Chondrocyte (in vitro differentiated cells): ENCODE measurements around the gene C1orf87. TPM values are rescaled to one million over a fixed set of nuclear protein-coding genes. Genes with fewer than 3 reads are reported as not detected.

Experiments used
- DNase-seq: peaks from one replicate; pipeline ENCODE4 v3.0.0; 2021; ENCODE audit warnings: mixed read lengths, low spot score
- H3K27ac Mint-ChIP-seq: one replicate; pipeline ENCODE4 v1.8.0; 2021; ENCODE audit warnings: mild to moderate bottlenecking, moderate library complexity, mixed read lengths; ENCODE audit not compliant: unreplicated experiment
- H3K27me3 Mint-ChIP-seq: 2 replicates; pipeline ENCODE4 v1.8.0; 2021; ENCODE audit warnings: low read depth, mixed read lengths
- H3K36me3 Mint-ChIP-seq: 2 replicates; pipeline ENCODE4 v1.8.0; 2021; ENCODE audit warnings: low read depth, mixed read lengths
- H3K4me1 Mint-ChIP-seq: 2 replicates; pipeline ENCODE4 v1.8.0; 2021; ENCODE audit warnings: low read depth, mild to moderate bottlenecking, mixed read lengths
- H3K4me3 Mint-ChIP-seq: one replicate; pipeline ENCODE4 v1.8.0; 2021; ENCODE audit warnings: mild to moderate bottlenecking, moderate library complexity, mixed read lengths; ENCODE audit not compliant: unreplicated experiment
- H3K9me3 Mint-ChIP-seq: 2 replicates; pipeline ENCODE4 v1.8.0; 2021; ENCODE audit warnings: low read depth, mixed read lengths
- total RNA-seq: library from RNA; stranded (reverse); gene quantifications from 3 replicates; pipeline ENCODE4 v1.2.1, GENCODE V29; 2021
- TF ChIP-seq, protein P1 (sequence below): fragments of 200-600 bp; sonication (generic); IDR thresholded peaks from 2 replicates; pipeline ENCODE4 v1.5.0; 2021; ENCODE audit warnings: antibody characterized with exemption, mild to moderate bottlenecking, moderate library complexity

The C1orf87 gene
- total RNA-seq, 1 donor from 2014 or later = not detected

DNA sequence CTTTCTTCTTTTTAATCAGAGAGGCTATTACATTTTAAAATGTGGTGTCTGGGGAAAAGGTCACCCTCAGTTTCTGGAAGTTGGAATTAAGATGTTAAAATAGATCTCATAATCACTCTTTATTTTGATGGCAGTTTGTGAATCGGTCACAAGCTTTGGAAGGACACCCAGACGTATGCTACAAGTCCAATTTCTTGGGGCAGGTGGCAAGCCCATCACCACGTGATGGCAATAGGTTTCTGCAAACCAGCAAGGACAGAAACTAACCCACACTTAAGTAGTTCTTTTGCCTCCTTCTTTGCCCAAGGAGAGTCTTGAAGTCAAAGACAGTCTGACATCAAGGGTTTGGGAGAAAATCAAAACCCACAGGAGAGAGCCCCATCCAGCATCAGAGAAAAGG lies 72.9 kb downstream of the C1orf87 start:
- Mint-ChIP-seq H3K36me3 (no peaks in the 10 kb centered on the region), H3K27me3 (no peaks in the 10 kb centered on the region), H3K27ac (no peak overlapping the region), H3K4me1 (peaks cover 55% of the 10 kb centered on the region), H3K4me3 (no peak overlapping the region), H3K9me3 (no peaks in the 10 kb centered on the region)
- TF ChIP-seq, protein P1, sequence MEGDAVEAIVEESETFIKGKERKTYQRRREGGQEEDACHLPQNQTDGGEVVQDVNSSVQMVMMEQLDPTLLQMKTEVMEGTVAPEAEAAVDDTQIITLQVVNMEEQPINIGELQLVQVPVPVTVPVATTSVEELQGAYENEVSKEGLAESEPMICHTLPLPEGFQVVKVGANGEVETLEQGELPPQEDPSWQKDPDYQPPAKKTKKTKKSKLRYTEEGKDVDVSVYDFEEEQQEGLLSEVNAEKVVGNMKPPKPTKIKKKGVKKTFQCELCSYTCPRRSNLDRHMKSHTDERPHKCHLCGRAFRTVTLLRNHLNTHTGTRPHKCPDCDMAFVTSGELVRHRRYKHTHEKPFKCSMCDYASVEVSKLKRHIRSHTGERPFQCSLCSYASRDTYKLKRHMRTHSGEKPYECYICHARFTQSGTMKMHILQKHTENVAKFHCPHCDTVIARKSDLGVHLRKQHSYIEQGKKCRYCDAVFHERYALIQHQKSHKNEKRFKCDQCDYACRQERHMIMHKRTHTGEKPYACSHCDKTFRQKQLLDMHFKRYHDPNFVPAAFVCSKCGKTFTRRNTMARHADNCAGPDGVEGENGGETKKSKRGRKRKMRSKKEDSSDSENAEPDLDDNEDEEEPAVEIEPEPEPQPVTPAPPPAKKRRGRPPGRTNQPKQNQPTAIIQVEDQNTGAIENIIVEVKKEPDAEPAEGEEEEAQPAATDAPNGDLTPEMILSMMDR = no peak
- DNase-seq = no peak

DNA sequence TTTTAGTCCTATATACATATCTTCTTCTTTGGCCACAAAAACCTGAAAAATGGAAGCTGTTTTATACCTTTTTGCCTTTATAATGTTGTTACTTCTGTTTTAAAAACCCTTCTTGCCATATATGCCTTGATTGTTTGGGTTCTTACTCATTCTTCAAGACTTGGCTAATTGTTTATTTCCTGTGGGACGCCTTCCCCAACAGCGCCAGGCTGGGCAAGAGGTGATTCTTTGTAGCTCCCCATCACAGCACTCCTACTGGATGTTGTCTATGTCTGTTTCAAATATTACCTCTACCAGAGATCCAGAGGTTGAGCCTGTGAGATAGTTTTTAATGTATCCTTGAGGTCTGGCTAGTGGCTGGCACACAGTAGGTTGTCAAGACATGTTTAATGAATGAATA lies 73.8 kb downstream of the C1orf87 start:
- H3K9me3 Mint-ChIP-seq = no peaks in the 10 kb centered on the region
- peak overlapping the region; percentile 28 for H3K27ac Mint-ChIP-seq
- no peak overlapping the region for H3K4me3 Mint-ChIP-seq
- H3K27me3 Mint-ChIP-seq = no peaks in the 10 kb centered on the region
- TF ChIP-seq, protein P1 = peak; percentile 10
- no peaks in the 10 kb centered on the region for H3K36me3 Mint-ChIP-seq
- DNase-seq = no peak
- H3K4me1 Mint-ChIP-seq = peaks cover 64% of the 10 kb centered on the region

DNA sequence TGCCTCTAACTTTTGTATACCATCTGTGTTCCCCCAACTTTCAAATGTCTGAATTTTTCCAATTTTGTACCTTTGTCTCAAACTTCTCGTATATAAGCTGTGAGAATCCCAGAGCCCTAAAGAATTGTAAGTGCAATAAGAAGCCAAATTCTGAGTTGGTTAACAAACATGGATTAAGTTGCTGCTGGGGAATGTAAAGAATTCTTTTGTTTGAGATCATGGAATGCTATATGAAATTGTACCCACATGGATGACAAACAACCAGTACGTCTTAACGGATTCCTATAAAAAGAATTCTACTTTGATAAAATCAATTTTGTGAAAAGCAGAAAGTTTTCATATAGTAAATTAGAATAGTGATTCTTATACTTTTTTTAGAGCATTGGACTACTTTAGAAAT lies 74.6 kb downstream of the C1orf87 start:
- Mint-ChIP-seq H3K27ac (peak overlapping the region; percentile 28), H3K4me3 (no peak overlapping the region), H3K27me3 (no peaks in the 10 kb centered on the region), H3K4me1 (peaks cover 71% of the 10 kb centered on the region), H3K36me3 (no peaks in the 10 kb centered on the region), H3K9me3 (no peaks in the 10 kb centered on the region)
- TF ChIP-seq, protein P1 = no peak
- DNase-seq = no peak

DNA sequence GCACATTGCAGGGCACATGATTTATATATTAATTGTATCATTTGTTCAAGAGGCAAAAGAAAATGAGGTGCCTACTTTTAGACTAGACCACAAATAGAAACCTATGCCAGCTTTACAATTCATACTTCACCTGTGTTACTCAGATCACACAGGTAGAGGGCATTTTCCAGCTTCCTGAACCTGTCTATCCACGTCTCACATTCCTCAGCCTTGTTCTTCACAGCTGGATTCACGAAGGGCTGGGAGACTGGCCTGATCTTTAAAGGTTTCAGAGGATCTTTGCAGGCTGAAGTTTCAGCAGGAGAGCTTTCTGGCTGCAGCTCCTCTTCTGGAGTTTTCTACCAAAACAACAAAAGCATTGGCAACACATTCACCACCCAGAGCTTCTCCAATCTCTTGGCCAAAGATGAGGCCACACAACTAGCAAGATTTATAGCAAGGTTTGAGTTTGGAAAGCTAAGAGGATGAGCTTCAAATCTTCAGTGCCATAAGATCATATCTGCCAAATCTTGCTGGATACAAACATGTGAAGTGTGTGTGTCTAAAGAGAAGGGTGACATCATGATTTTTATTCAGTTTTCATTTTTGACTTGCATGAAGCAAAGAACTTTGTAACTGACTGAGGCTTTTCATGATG lies 76.0 kb downstream of the C1orf87 start:
- TF ChIP-seq, protein P1 = no peak
- Mint-ChIP-seq H3K36me3 (no peaks in the 10 kb centered on the region), H3K27ac (peak overlapping the region; percentile 13), H3K4me1 (peaks cover 78% of the 10 kb centered on the region), H3K4me3 (no peak overlapping the region), H3K27me3 (no peaks in the 10 kb centered on the region), H3K9me3 (no peaks in the 10 kb centered on the region)
- no peak for DNase-seq

DNA sequence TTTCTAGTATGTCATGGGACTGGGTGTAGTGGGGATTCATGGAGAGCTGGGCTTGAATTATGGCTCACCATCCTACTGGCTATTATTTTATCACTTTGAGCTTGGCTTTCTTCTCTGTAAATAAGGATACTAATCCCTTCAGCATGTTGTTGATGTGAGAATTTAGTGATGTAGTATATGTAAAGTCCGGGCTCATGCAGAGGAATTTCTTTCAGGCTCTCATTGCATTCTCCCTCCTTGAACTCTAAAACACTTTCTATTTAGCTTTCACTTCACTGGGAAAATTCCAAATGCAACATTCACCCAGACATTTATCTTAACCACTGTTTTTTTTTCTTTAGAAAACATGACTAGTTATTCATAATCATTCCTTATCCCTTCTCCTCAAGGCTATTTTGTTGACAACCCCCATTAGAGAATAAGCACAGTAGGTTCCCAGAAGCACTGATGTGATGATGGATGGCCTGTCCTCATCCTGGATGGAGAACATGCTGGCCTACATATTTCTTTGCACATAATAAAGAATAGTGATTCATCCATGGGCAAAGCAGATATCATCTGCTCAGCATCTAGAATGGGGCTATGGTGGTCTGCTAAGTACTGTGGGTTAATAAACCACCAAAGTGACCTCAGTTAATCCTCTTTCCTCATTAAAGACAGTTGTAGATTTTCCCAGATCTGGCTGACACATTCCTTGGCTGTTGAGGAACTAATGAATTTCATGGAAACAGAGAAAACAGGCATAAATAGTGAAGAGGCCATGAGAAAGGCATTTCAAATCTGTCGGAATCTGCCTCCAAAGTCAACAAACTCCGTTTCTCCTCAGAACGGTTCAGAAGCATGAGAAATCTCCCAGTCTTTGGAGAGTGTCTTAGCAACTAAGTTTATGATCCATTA lies 79.0 kb downstream of the C1orf87 start:
- no peak overlapping the region for H3K4me3 Mint-ChIP-seq
- no peak for DNase-seq
- peak overlapping the region; percentile 97 for H3K27ac Mint-ChIP-seq
- H3K36me3 Mint-ChIP-seq = no peaks in the 10 kb centered on the region
- TF ChIP-seq, protein P1 = no peak
- no peaks in the 10 kb centered on the region for H3K27me3 Mint-ChIP-seq
- H3K4me1 Mint-ChIP-seq = peaks cover 70% of the 10 kb centered on the region
- H3K9me3 Mint-ChIP-seq = no peaks in the 10 kb centered on the region
